Right cardiac atrium (tissue), 5 donors: ENCODE measurements around the gene PDE3A. TPM values are rescaled to one million over a fixed set of nuclear protein-coding genes. Genes with fewer than 3 reads are reported as not detected.

Experiments
- ATAC-seq, 2 donors: fragments of 200-7000 bp; cut with Tn5 transposase; one replicate each; pipeline versions ENCODE4 v1.8.0 to v1.9.1; 2020; ENCODE audit warnings: moderate library complexity in 2 of 2, mild to moderate bottlenecking in 1 of 2
- DNase-seq, 3 donors: peaks; one replicate each; pipeline ENCODE4 v3.0.0-alpha.2; 2020
- H3K27ac ChIP-seq: one replicate; pipeline ENCODE4 v1.5.1; 2013; ENCODE audit warnings: mild to moderate bottlenecking, low read length, control low read depth, moderate library complexity
- H3K27me3 ChIP-seq: one replicate; pipeline ENCODE4 v1.6.1; 2013; ENCODE audit not compliant: control insufficient read depth, insufficient read depth
- H3K4me1 ChIP-seq: one replicate; pipeline ENCODE4 v1.6.1; 2013; ENCODE audit warnings: low read length; ENCODE audit not compliant: control insufficient read depth, insufficient read depth
- H3K4me3 ChIP-seq: one replicate; pipeline ENCODE4 v1.5.1; 2013; ENCODE audit warnings: low read length, control low read depth
- H3K9me3 ChIP-seq: one replicate; pipeline ENCODE4 v1.6.1; 2013; ENCODE audit warnings: low read length; ENCODE audit not compliant: control insufficient read depth
- WGBS: extraction: QIAGEN DNeasy Blood & Tissue Kit; methylation state at CpG from one replicate; pipeline ENCODE4 v1.1.7; 2013; 5-methylcytosine and 5-hydroxymethylcytosine counted together
- intact Hi-C, 4 donors: fragments of 100-400 bp; cut with DNase I; formaldehyde crosslinking; loops; one replicate each; pipeline versions ENCODE4 v1.11.0 to v1.14.0; 2022 to 2023
- polyA plus RNA-seq: library from polyadenylated mRNA; stranded (reverse); fragments of 200-250 nt; gene quantifications from one replicate; pipeline ENCODE4 v1.2.3, GENCODE V29; 2013
- total RNA-seq, 4 donors: library from RNA; stranded (reverse); fragmentation: NEBNext Ultra II Directional; extraction: Animal tissue kit (Norgen Biotek cat#: 25700); gene quantifications; one replicate each; pipeline ENCODE4 v1.2.1, GENCODE V29; 2021
- donor health status: healthy with polysubstance abuse.
- donor health status: DM: no; HTN: yes; CAD: no.
- donor health status: DM: no; HTN: no; CAD: no.
- donor health status: DM: no; HTN: yes; CAD: no; lungs with severe emphysema.
- donor health status: DM: yes; HTN: yes; CAD: no.

PDE3A gene
- total and polyA plus RNA-seq, 5 donors: 29.9 to 156 (median 99.7) TPM

- Histone ChIP-seq H3K27me3 (no peaks in the 10 kb centered on the region), H3K4me3 (no peak overlapping the region), H3K4me1 (no peaks in the 10 kb centered on the region), H3K27ac (no peak overlapping the region), H3K9me3 (no peaks in the 10 kb centered on the region)
- DNase-seq: no peak
- ATAC-seq: no peak
- intact Hi-C loops: no loop called here
- 74% methylated on average over 3 of the region's 3 CpGs for whole genome bisulfite sequencing
Observed at GRCh38 chr12:20576528-20576927, 208.2 kb downstream of the PDE3A start.

- Histone ChIP-seq H3K4me1 (no peaks in the 10 kb centered on the region), H3K4me3 (no peak overlapping the region), H3K9me3 (no peaks in the 10 kb centered on the region), H3K27me3 (no peaks in the 10 kb centered on the region), H3K27ac (no peak overlapping the region)
- 40% methylated on average over 2 of the region's 2 CpGs for WGBS
- ATAC-seq (no peak), DNase-seq (no peak)
- intact Hi-C loops: no loop called here
Observed at GRCh38 chr12:20577054-20577453, 208.7 kb downstream of the PDE3A start.

- no peaks in the 10 kb centered on the region for H3K9me3 ChIP-seq
- no peak overlapping the region for H3K27ac ChIP-seq
- no peak for DNase-seq
- WGBS: 72% methylated on average over 7 of the region's 7 CpGs
- no peaks in the 10 kb centered on the region for H3K4me1 ChIP-seq
- ATAC-seq: no peak
- H3K4me3 ChIP-seq: no peak overlapping the region
- intact Hi-C loops: no loop called here
- no peaks in the 10 kb centered on the region for H3K27me3 ChIP-seq
Observed at GRCh38 chr12:20578142-20578541, 209.8 kb downstream of the PDE3A start.

GRCh38 chr12:20585055-20585625 lies 216.8 kb downstream of the PDE3A start:
- Histone ChIP-seq H3K4me1 (no peaks in the 10 kb centered on the region), H3K4me3 (no peak overlapping the region), H3K27me3 (no peaks in the 10 kb centered on the region), H3K27ac (no peak overlapping the region), H3K9me3 (no peaks in the 10 kb centered on the region)
- intact Hi-C loops: no loop called here
- DNase-seq (no peak), ATAC-seq (peak in 1 of 2 donors; percentile 16)
- 49% methylated on average over 3 of the region's 3 CpGs for WGBS

GRCh38 chr12:20585913-20586312 lies 217.6 kb downstream of the PDE3A start:
- intact Hi-C loops: no loop called here
- Histone ChIP-seq H3K4me3 (no peak overlapping the region), H3K4me1 (no peaks in the 10 kb centered on the region), H3K27me3 (no peaks in the 10 kb centered on the region), H3K27ac (no peak overlapping the region), H3K9me3 (no peaks in the 10 kb centered on the region)
- ATAC-seq (no peak), DNase-seq (no peak)
- WGBS: 91% methylated on average over 2 of the region's 2 CpGs

GRCh38 chr12:20588042-20588441 lies 219.7 kb downstream of the PDE3A start:
- 49% methylated on average over 3 of the region's 3 CpGs for WGBS
- H3K4me1 ChIP-seq: no peaks in the 10 kb centered on the region
- no peak overlapping the region for H3K27ac ChIP-seq
- DNase-seq (no peak), ATAC-seq (peak; percentile 34 to 40)
- H3K9me3 ChIP-seq: no peaks in the 10 kb centered on the region
- H3K4me3 ChIP-seq: no peak overlapping the region
- intact Hi-C loops: no loop called here
- no peaks in the 10 kb centered on the region for H3K27me3 ChIP-seq

GRCh38 chr12:20590570-20590969 lies 222.2 kb downstream of the PDE3A start:
- intact Hi-C loops: loop anchor here in 1 of 4 donors (10.0 kb wide), 1 partner anchor 206 kb away; no protein-coding TSS in a partner anchor
- Histone ChIP-seq H3K4me3 (no peak overlapping the region), H3K27ac (no peak overlapping the region), H3K4me1 (no peaks in the 10 kb centered on the region), H3K27me3 (no peaks in the 10 kb centered on the region), H3K9me3 (no peaks in the 10 kb centered on the region)
- no peak for ATAC-seq
- DNase-seq: no peak
- WGBS: 66% methylated on average over 3 of the region's 3 CpGs

GRCh38 chr12:20592556-20592955 lies 224.2 kb downstream of the PDE3A start:
- 74% methylated on average over 2 of the region's 2 CpGs for WGBS
- no peaks in the 10 kb centered on the region for H3K27me3 ChIP-seq
- ATAC-seq (no peak), DNase-seq (no peak)
- H3K27ac ChIP-seq: no peak overlapping the region
- no peaks in the 10 kb centered on the region for H3K4me1 ChIP-seq
- intact Hi-C loops: loop anchor here in 1 of 4 donors (10.0 kb wide), 1 partner anchor 208 kb away; no protein-coding TSS in a partner anchor
- H3K4me3 ChIP-seq: no peak overlapping the region
- H3K9me3 ChIP-seq: no peaks in the 10 kb centered on the region

- H3K4me3 ChIP-seq: no peak overlapping the region
- DNase-seq (no peak), ATAC-seq (peak in 1 of 2 donors; percentile 59)
- H3K4me1 ChIP-seq: no peaks in the 10 kb centered on the region
- H3K27me3 ChIP-seq: no peaks in the 10 kb centered on the region
- WGBS: 46% methylated on average over 3 of the region's 3 CpGs
- no peak overlapping the region for H3K27ac ChIP-seq
- no peaks in the 10 kb centered on the region for H3K9me3 ChIP-seq
- intact Hi-C loops: loop anchor here in 1 of 4 donors (10.0 kb wide), 1 partner anchor 209 kb away; no protein-coding TSS in a partner anchor
Observed at GRCh38 chr12:20593611-20594010, 225.3 kb downstream of the PDE3A start.

GRCh38 chr12:20596061-20596460 lies 227.7 kb downstream of the PDE3A start:
- WGBS: 2% methylated on average over 1 of the region's 1 CpG
- Histone ChIP-seq H3K27me3 (no peaks in the 10 kb centered on the region), H3K9me3 (no peaks in the 10 kb centered on the region), H3K4me3 (no peak overlapping the region), H3K4me1 (no peaks in the 10 kb centered on the region), H3K27ac (no peak overlapping the region)
- DNase-seq: no peak
- ATAC-seq: no peak
- intact Hi-C loops: loop anchor here in 1 of 4 donors (10.0 kb wide), 1 partner anchor 211 kb away; no protein-coding TSS in a partner anchor

GRCh38 chr12:20599757-20600156 lies 231.4 kb downstream of the PDE3A start:
- intact Hi-C loops: loop anchor here in 2 of 4 donors (10.0 kb wide), 3 partner anchors 145 to 685 kb away; no protein-coding TSS in a partner anchor
- ATAC-seq (no peak), DNase-seq (no peak)
- no peaks in the 10 kb centered on the region for H3K4me1 ChIP-seq
- no peak overlapping the region for H3K4me3 ChIP-seq
- H3K9me3 ChIP-seq: no peaks in the 10 kb centered on the region
- no peak overlapping the region for H3K27ac ChIP-seq
- H3K27me3 ChIP-seq: no peaks in the 10 kb centered on the region
